NB4 (cell line): ENCODE data around the gene ABCG1.

ENCODE experiments used
- DNase-seq: peaks from one replicate; pipeline ENCODE4 v3.0.0; 2010; ENCODE audit warnings: low read depth
- H3K4me3 ChIP-seq: one replicate; pipeline ENCODE4 v1.5.1; 2011; ENCODE audit warnings: mild to moderate bottlenecking, low read depth, low read length, moderate library complexity
- CTCF ChIP-seq: IDR thresholded peaks from one replicate; pipeline ENCODE4 v1.5.1; 2012; ENCODE audit warnings: low read depth, low read length
- MAX ChIP-seq: IDR thresholded peaks from 2 replicates; pipeline ENCODE4 v1.6.1; 2011; ENCODE audit warnings: low read depth, low read length
- MYC ChIP-seq: IDR thresholded peaks from 2 replicates; pipeline ENCODE4 v1.6.1; 2011; ENCODE audit warnings: low read depth, low read length
- POLR2A ChIP-seq: IDR thresholded peaks from 2 replicates; pipeline ENCODE4 v1.6.1; 2011; ENCODE audit warnings: mild to moderate bottlenecking; ENCODE audit not compliant: insufficient read length; ENCODE audit errors: extremely low read depth

Gene ABCG1

GRCh38 chr21:42286416-42286815 is 67.5 kb downstream of the ABCG1 start:
- no peak overlapping the region for H3K4me3 ChIP-seq
- DNase-seq: peak; percentile 35

DNA sequence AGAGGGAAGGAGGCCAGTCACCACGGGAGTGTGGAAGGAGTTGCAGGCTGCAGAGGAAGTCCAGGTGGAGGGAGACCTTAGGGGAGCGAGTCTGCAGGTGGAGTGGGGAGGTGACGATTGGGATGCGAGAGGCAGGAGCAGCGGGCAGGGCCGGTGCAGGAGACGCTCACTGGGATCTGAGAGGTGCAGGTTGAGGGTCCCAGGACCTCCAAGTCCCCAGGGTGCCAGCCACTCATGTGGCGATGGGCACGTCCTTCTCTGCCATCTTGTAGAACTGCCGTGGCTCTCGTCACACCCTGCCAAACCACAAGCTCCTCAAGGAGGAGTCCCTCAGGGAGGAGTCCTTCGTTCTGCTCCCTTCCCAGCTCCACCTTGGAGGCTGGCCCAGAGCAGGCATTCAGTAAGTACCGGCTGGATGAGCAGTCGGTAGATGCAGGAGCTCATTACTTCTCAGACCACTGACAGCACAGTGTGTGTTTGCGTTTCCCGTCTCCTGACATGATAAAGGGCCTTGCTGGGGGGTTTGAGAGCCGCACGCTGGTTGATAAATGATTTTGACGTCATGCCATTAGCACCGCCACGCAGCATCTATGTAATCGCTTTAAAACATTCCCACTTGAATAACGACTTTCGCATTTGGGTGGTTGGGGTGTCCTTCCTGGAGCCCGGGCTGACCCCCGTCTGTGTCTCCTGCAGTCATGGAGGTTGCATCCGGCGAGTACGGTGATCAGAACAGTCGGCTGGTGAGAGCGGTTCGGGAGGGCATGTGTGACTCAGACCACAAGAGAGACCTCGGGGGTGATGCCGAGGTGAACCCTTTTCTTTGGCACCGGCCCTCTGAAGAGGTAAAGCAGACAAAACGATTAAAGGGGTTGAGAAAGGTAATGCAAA is 68.5 kb downstream of the ABCG1 start:
- no peak for TF ChIP-seq POLR2A
- TF ChIP-seq MYC: no peak
- TF ChIP-seq CTCF: no peak
- no peak overlapping the region for H3K4me3 ChIP-seq
- no peak for DNase-seq

More at GRCh38 chr21:42286416-42286815, 67.5 kb downstream of the ABCG1 start:
- TF ChIP-seq MAX (no peak), POLR2A (no peak), MYC (no peak)

DNA sequence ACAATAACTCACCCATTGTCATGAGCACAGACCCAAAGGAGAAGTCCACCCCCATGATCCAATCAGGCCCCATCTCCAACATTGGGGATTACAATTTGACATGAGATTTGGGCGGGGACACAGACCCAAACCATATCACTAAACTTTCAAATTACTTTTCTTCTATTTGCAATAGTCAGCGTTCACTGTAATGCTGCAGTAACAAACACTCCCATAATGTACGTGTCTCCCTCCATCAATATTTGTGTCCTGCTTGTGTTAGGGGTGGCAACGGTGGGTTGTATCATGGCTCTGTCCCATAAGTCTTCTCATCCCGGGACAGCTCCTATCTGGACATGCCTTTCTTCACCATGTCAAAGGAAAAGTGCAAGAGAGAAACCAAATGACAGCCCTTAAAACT is 70.0 kb downstream of the ABCG1 start:
- H3K4me3 ChIP-seq: no peak overlapping the region
- no peak for DNase-seq
- TF ChIP-seq CTCF (no peak), MYC (no peak), POLR2A (no peak), MAX (no peak)

- TF ChIP-seq CTCF (no peak), MAX (no peak), POLR2A (no peak), MYC (no peak)
- DNase-seq: peak; percentile 35
- H3K4me3 ChIP-seq: no peak overlapping the region
Observed at GRCh38 chr21:42289926-42290325, 71.0 kb downstream of the ABCG1 start.

DNA sequence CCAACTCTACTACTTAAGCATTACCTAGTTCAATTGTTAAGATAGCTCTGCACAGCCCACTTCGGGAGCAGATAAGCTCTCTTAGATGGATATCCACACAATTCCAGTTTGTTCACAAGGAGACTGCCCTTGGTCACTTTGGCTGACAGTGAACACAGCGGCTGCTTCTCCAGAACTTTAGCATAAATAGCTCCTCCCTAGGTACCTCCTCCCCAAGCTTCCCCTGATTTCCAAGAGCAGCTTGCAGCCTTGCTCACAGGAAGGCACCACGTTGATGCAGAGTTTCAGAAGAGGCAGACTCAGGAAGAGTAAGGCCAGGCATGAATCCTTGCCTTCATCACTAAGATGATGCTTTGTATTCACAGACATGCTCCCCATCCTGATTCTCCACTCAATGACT is 71.6 kb downstream of the ABCG1 start:
- no peak for DNase-seq
- TF ChIP-seq MYC (no peak), MAX (no peak), CTCF (no peak), POLR2A (no peak)
- H3K4me3 ChIP-seq: no peak overlapping the region

DNA sequence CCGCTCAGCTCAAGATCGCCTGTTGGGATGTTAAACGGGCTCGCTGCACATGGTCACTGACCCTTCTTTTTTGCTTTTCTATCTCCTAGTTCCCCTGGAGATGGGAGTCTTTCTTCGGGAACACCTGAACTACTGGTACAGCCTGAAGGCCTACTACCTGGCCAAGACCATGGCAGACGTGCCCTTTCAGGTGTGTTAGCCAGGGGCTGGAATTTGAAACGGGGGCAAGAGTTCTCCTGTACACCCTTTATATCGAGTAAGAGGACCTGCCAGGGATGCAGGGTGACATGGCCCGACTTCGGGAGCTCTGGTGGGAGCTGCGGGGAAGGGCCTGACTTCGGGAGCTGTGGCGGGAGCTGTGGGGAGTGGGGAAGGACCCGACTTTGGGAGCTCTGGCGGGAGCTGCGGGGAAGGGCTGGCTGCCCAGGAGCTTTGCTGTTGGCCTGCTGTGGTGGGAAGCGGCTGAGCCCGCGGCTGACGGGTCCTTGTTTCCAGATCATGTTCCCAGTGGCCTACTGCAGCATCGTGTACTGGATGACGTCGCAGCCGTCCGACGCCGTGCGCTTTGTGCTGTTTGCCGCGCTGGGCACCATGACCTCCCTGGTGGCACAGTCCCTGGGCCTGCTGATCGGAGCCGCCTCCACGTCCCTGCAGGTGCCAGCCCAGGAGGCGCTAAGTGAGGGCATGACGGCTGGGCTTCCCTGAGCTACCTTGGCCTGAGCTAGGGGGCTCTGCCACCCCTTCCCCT is 72.2 kb downstream of the ABCG1 start:
- no peak for DNase-seq
- no peak overlapping the region for H3K4me3 ChIP-seq
- TF ChIP-seq MAX (no peak), MYC (no peak)
